Occipital lobe (tissue), 2 donors: Measurements from ENCODE around the gene EGFR. TPM values are rescaled to one million over a fixed set of nuclear protein-coding genes. Genes with fewer than 3 reads are reported as not detected.

ENCODE experiments used
- DNase-seq: peaks from one replicate; lab custom pipeline; 2025; lab: John Stamatoyannopoulos, UW
- total RNA-seq: library from RNA; depleted of rRNA; stranded (reverse); fragments of >200 nt; gene quantifications from one replicate; pipeline ENCODE4 v1.2.3, GENCODE V29; 2014

EGFR gene
- total RNA-seq, 1 donor from 2014 or later, result 9.4 TPM

DNA sequence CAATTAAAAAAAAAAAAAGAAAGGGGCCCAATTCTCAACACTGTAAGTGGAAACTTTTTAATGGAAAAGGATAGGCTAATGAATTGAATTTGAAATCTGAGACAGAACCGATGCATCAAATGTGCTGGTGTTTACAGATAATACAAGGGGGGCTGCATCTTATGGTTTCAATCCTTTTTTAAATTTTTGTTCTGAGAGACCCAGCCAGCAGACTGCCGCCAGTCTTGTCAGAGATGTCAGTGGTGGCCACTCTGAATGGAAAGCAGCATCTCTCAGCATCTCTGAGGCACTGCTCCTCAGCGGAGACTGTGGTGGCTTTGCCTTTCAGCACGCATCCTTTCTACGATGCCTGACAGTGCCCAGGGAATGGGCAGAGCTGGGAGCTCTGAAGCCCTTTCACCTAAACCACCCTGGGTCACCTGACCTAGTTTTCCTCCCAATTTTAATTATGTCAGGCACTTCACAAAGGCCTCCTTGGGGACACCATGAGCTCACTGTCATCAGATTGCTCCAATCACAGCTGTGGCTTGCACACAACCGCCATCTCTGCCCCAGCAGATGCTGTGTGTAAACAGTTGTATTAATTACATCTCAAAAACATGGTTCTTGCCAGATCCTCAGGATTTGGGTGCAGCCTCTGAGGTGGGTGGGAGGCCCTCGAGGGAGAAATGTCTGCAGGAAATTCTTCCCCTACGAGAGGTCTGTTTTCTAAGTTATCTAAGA is 81.2 kb downstream of the EGFR start:
- no peak for DNase-seq

GRCh38 chr7:55100544-55101327 is 81.9 kb downstream of the EGFR start:
- DNase-seq, result no peak

DNA sequence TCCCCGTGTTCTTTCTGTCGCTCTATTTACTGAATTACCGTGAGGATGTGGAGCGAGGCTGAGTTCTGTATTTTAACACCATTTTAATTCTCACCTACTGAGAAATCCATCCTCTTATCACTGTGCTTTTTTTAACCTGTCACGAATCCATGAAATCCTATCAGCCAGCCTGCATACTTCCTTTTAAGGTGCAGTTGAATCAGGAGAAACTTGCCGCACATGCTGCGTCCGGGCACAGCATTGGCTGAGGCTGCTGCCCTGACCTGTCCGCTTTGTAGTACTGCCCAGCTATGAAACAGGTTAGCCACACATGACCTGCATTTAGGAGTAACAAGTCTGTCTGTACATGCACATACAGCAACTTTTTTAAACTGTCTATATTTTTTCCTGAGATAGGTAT is 82.5 kb downstream of the EGFR start:
- DNase-seq, result no peak

DNA sequence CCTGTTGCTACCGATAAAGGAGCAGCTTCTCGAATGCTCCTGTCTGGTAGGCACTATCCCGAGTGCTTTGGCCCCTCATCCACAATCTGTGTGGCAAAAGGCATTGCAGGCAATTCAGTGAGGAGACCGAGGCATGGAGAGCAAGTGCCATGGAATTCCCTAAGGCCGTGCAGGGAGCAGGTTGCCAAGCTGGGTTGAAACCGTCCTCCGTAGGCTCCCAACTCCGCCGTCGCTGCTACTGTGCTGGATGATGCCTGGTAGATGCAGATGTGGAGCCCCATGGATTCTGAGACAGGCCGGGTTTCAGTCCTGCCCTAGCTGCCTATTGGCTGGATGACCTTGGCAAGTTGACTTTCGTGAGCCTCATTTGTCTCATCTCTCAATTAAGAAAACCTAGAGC is 85.3 kb downstream of the EGFR start:
- DNase-seq, result no peak

- DNase-seq, result no peak
Observed at GRCh38 chr7:55104712-55105433, 86.1 kb downstream of the EGFR start.

DNA sequence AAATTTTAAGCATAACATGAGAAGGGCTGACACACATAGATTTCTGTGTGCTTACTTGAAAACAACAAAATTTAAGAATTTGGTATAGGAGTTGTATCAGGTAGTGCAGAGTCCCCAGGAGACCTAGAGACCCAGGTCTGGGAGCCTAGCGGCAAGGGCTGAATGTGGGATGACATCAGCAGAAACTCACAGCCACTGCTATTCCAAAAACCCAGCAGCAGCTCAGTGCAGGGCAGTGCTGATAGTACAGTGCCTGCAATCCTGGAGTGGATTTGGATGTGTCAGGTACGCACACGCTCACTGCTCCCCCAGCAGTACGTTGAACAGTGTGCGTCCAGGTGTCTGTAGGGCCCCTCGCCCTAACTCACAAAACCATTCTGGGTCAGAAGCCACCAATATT is 87.1 kb downstream of the EGFR start:
- DNase-seq, result no peak

GRCh38 chr7:55107946-55108345 is 89.1 kb downstream of the EGFR start:
- DNase-seq, result no peak

DNA sequence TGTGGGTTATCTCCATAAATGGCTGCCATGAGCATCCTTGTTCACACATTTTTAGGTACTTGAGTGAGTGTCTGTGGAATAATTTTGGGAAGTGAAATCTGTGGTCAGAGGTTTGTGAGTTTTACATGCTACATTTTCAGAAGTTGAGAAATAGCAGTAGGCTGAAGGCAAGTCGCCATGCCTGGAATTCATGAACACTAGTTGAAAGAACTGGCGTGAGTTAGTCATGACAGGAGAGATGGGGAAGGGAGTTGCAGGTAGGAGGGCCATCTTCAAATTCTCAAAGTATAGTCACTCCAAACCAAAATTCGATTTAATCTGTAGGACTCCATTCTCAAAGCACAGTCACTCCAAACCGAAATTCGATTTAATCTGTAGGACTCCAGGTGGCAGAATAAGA is 89.6 kb downstream of the EGFR start:
- DNase-seq, result no peak

- no peak for DNase-seq
Observed at GRCh38 chr7:55108818-55109217, 90.0 kb downstream of the EGFR start.

DNA sequence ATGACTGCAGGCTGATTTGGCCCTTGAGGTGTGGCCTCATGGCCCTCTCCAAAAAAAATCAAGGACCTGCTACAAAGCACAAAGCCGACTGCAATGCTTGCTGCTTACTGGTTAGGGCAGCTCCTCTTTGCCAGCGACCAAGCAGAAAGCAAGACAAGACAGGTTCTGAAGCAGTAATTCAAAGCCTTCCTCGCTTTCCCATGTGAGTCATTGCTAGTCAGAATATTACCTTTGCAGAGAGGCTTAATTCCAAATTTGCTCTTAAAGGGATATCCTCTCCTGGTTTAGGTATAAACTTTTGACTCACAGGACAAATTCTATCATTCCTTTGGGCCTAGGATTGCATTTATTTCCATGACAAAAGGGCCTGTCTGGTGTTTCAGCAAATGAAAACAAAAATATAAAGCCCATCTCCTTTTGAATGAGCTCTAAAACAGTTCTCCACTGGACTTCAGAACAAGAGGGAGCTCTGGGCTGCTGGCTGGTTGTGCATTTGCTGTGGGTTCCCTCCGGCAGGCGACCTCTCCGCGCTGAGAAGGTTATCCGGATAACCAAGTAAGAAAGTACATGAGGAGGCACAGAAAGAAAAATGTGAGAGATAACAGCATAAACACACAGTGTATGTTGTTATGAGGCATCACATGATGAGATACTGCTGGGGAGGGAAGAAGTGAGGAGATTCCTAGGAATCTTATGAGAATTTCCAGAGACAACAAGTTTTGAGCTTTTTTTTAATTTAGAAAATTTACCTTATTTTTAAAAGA is 90.8 kb downstream of the EGFR start:
- no peak for DNase-seq

- no peak for DNase-seq
Observed at GRCh38 chr7:55110282-55110992, 91.6 kb downstream of the EGFR start.

DNA sequence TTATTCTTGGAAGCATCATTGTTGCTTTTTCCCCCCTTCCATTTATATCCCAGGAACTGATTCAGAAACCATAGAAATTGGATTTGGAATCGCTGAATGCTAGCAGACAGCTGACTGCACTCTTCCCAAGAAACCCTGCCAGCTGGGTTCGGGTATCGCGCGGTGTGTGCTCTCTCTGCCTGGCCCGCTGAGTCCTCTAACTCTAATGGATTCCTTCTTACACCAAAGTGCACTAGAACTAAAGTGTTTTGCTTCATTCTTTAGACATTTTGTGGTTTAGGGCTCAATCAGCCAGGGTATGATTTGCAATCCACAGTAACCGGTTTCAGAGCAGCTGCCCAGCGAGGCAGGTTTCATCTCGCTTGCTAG is 92.2 kb downstream of the EGFR start:
- no peak for DNase-seq

DNA sequence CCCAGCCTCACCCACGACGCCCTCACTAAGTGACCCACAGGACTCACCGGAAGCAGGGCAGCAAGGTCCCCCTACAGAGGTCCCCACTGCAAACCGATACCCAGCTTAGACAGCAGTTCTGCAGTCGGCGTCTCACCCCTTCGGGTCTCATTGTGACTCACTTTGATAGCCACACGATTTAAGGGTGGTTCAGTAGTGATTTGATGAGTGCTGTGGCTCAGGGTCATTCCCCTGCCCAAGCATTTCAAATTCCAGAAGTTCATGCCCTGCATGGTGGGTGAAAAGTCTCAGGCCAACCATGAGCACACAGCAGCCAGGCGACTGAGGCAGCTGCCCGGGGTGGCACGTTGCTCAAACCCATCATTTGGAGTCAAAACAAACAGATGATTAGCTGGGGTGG is 93.2 kb downstream of the EGFR start:
- no peak for DNase-seq

GRCh38 chr7:55113760-55114540 is 95.1 kb downstream of the EGFR start:
- no peak for DNase-seq

- DNase-seq, result no peak
Observed at GRCh38 chr7:55117286-55117685, 98.5 kb downstream of the EGFR start.

DNA sequence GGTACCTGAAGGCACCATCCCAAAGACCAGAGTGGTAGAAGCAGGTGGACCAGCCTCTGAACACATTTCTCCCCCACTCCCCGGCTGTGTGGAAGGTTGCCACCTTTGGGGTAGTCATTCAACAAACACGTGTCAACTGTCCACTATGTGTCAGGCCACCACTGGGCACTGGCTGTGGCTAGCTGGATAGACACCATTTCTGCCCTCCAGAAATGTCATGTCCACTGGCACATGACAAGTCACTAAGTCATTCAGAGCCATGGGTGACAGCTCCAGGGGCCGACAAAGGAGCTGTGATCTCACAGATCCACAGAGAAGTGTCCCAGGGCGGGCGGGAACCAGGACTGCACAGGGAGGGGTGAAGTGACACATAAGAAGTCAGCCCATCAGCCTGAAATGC is 99.6 kb downstream of the EGFR start:
- DNase-seq, result no peak

GRCh38 chr7:55119571-55119970 is 100.8 kb downstream of the EGFR start:
- no peak for DNase-seq

- DNase-seq, result no peak
Observed at GRCh38 chr7:55120074-55120473, 101.3 kb downstream of the EGFR start.

DNA sequence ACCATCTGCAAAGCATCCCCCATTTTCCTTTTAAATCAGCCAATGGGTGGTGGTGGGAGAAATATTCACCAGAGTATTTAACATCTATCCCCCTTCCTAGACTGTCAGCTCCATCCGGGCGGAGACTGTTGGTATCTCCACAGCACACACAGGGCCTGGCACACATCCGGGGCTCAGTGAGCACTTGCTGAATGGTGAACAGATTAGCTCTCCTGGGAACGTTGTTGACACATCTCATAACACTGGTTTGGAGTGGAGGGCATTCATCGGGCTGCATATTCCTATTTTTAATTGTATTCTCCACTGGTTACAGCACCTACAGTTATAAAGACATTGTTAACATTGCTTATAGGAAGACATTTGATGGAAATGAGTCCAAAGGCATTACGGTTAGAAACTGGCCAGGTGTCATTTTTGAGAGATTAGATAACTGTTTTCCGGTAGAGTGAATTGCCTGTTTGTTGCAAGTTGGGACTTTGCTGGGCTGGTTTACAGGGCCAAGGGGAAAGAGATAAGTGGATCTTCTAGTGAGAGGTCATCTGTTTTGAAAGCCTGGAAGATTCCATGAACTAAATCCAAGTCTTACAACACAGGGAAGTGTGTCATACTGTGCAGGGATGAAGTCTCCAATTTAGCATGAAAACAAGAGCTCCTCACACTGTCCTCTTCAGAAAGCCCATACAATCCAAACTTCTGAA is 101.8 kb downstream of the EGFR start:
- no peak for DNase-seq

GRCh38 chr7:55121249-55121648 is 102.4 kb downstream of the EGFR start:
- no peak for DNase-seq
